IPS-20b (cell line): ENCODE measurements around the gene KLHL21.
"Not testable (repeated sequence)": the region's sequence is repeated elsewhere in the genome, so short reads cannot be mapped to it uniquely, and the experiment has no call there.

Source experiments
- H3K27ac ChIP-seq: one replicate; pipeline ENCODE4 v1.5.1; 2013; ENCODE audit warnings: low read length
- H3K27me3 ChIP-seq: 2 replicates; pipeline ENCODE4 v1.6.1; 2013; ENCODE audit warnings: mild to moderate bottlenecking, low read length, inconsistent platforms; ENCODE audit not compliant: insufficient read depth
- H3K36me3 ChIP-seq: 2 replicates; pipeline ENCODE4 v1.6.1; 2013; ENCODE audit warnings: low read depth, mild to moderate bottlenecking, inconsistent platforms, low read length, moderate library complexity; ENCODE audit not compliant: insufficient read depth
- H3K4me1 ChIP-seq: 2 replicates; pipeline ENCODE4 v1.6.1; 2013; ENCODE audit warnings: mild to moderate bottlenecking, control low read depth, inconsistent platforms, low read length, moderate library complexity; ENCODE audit not compliant: insufficient read depth
- H3K4me3 ChIP-seq: 2 replicates; pipeline ENCODE4 v1.5.1; 2013; ENCODE audit warnings: mild to moderate bottlenecking, low read length, inconsistent platforms
- H3K9ac ChIP-seq: 2 replicates; pipeline ENCODE4 v1.6.1; 2013; ENCODE audit warnings: low read depth, mild to moderate bottlenecking, inconsistent platforms, low read length, moderate library complexity
- H3K9me3 ChIP-seq: 2 replicates; pipeline ENCODE4 v1.6.1; 2013; ENCODE audit warnings: mild to moderate bottlenecking, low read depth, low read length, inconsistent platforms; ENCODE audit not compliant: insufficient read depth

The KLHL21 gene

DNA sequence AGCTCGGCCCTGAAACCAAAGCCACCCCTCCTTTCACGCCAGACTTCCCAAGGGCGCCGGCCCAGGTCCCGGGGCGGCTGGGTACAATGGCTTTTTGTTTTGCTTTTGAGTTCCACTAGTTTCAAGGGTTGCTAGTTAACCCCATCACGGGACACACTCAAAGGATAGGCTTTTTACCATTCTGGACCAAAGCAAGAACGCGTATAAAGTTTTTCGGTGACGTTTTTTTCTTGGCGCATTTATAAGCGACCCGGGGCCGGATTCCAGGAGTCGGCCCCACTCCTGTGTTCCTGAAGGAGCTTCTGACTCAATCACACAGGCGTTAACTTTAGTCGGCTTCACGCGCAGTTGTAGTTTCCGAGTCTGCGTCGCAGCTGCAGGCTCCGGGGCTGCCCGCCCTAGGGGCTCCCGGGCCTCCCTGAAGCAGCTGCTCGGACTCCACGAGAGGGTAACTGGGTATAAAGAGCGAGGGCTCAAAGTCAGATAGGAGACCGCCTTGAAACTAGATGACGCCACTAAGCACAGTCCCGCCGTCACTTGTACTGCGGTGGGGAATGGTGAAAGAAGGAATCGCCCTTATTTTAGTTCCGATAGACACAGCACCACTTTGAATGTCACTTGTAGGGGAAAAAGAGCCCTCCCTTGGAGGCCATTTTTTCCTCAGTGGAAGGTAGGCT, 707 bp upstream of the KLHL21 start:
- peaks cover 12% of the 10 kb centered on the region for H3K4me1 ChIP-seq
- peak overlapping the region; percentile 44 for H3K27ac ChIP-seq
- peaks cover 6% of the 10 kb centered on the region; the same call in 1 of the 2 replicates for H3K36me3 ChIP-seq

DNA sequence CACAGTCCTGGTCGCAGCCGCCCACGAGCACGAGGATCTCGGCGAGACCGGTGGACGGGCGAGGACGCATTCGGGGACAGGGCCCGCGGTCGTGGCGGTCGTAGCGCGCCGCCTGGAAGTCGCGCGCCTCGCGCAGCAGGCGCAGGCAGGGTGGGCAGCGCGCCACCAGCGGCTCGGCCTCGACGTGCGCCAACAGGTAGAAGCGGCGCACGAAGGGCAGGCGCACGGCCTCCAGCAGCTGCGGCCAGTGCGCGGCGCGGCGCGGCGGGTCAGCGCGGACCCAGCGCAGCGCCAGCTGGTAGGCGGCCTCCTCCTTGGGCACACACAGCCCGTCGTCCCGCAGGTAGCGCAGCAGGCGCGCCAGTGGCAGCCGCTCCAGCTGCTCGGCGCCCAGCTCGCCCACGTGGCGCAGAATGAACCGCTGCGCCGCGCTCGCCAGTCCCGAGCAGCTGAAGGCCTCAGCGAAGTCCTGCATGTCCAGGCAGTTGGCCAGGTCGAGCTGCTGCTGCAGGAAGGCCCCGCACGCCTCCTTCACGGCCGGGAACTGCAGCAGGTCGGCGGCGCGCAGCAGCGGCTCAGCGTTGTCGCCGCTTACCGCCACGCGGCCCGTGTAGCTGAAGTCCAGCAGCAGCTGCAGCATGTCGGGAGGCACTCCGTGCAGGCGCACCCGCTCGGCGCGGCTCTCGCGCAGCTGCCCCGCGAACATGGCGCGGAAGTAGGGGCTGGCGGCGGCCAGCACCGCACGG, 573 bp downstream of the KLHL21 start:
- Histone ChIP-seq H3K9me3 (no peaks in the 10 kb centered on the region), H3K4me3 (peak overlapping the region; percentile 93), H3K4me1 (peaks cover 12% of the 10 kb centered on the region), H3K9ac (peak overlapping the region; percentile 84), H3K27me3 (peaks cover 13% of the 10 kb centered on the region; the same call in 1 of the 2 replicates), H3K36me3 (peaks cover 18% of the 10 kb centered on the region), H3K27ac (no peak overlapping the region)

More for the DNA sequence above, 707 bp upstream of the KLHL21 start:
- Histone ChIP-seq H3K9ac (peak overlapping the region; percentile 79; the same call in 1 of the 2 replicates), H3K9me3 (no peaks in the 10 kb centered on the region), H3K27me3 (peaks cover 13% of the 10 kb centered on the region; the same call in 1 of the 2 replicates), H3K4me3 (peak overlapping the region; percentile 93)

DNA sequence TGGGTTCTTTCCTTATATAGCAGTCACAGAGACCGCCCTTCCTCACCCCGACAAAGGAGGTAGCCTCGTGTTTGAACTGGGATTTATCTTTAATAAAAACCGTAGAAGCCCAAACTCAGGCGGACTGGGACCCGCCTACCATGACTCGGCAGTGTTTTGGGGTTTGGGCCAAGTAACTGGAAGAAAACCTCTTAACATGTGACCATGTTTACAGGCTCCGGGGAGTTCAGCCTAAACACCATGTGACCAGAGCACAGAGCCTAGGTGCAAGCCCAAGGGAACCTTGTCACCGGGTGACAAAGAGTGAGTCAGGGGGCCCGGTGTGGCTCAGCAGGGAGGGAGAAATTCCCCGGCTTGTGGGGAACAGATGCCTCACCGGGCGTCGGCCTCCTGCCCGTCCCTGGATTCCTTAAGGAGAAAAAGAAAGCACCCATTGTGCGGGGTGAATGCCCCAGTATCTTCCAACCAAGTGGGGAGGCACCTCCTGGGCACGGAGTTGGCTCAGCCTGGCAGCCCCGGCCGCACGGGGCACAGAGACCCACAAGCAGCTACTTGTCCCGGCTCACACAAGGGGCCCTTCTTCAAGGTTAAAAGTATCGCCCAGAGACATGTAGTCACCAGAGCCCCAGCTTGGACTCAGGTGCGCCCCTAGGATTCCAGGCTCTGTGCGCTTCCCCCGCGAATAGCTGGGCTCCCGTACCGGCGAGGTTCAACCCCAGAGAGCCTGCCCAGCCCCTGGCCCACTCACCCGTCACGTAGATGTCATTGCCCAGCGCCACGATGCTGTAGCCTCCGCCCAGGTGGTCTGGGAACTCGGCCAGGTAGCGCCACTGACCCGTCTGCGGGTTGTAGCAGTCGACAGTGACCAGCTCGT, 1.4 kb downstream of the KLHL21 start:
- Histone ChIP-seq H3K9ac (peak overlapping the region; percentile 84), H3K36me3 (peaks cover 26% of the 10 kb centered on the region), H3K27me3 (peaks cover 13% of the 10 kb centered on the region; the same call in 1 of the 2 replicates), H3K9me3 (no peaks in the 10 kb centered on the region), H3K27ac (no peak overlapping the region), H3K4me1 (peaks cover 12% of the 10 kb centered on the region), H3K4me3 (peak overlapping the region; percentile 93)

DNA sequence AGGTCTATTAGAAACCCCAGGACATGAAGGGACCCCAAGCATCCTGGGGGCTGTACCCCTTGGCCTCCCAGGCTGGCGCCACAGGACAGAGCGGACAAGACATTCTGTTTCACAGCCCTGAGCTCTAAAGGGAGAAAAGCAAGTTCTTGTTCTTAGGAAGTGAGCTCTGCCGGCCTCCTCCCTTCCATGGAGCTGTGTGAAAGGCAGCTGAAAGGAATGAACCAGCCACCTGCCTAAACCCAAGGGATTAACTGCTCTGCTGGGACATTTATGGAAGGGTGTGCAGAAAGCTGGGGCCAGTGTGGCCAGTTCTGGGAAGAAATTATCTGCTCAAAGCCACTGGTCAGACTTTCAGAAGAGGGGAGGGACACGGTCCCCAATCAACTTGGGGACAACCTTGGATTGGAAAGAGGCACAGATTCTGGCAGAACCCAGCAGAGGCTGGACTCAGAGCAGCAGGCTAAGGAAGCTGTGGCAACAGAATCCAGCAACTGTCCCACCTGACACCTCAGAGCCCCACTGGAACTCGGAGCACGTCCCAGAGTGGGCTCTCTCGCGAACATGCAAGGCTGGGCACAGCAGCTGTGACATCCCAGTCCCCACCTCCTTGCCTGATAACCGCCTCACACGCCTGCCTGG, 2.1 kb downstream of the KLHL21 start:
- Histone ChIP-seq H3K9ac (peak overlapping the region; percentile 84), H3K27me3 (peaks cover 13% of the 10 kb centered on the region; the same call in 1 of the 2 replicates), H3K4me1 (peaks cover 12% of the 10 kb centered on the region), H3K9me3 (no peaks in the 10 kb centered on the region), H3K36me3 (peaks cover 34% of the 10 kb centered on the region), H3K4me3 (peak overlapping the region; percentile 93), H3K27ac (no peak overlapping the region)

DNA sequence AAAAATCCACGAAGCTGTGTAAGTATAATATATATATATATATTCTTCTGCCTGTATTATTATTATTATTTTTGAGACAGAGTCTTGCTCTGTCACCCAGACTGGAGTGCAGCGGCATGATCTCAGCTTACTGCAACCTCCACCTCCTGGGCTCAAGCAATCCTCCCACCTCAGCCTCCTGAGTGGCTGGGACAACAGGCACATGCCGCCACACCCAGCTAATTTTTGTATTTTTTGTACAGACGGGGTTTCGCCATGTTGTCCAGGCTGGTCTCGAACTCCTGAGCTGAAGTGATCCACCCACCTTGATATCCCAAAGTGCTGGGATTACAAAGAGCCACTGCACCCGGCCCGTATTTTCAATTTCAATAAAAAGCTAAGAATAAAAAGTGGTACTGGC, 2.7 kb downstream of the KLHL21 start:
- Histone ChIP-seq H3K36me3 (peaks cover 39% of the 10 kb centered on the region), H3K9ac (peak overlapping the region; percentile 84; the same call in 1 of the 2 replicates), H3K4me3 (peak overlapping the region; percentile 93), H3K4me1 (peaks cover 12% of the 10 kb centered on the region), H3K27me3 (peaks cover 13% of the 10 kb centered on the region; the same call in 1 of the 2 replicates)
- not testable (repeated sequence) for H3K27ac ChIP-seq, H3K9me3 ChIP-seq

DNA sequence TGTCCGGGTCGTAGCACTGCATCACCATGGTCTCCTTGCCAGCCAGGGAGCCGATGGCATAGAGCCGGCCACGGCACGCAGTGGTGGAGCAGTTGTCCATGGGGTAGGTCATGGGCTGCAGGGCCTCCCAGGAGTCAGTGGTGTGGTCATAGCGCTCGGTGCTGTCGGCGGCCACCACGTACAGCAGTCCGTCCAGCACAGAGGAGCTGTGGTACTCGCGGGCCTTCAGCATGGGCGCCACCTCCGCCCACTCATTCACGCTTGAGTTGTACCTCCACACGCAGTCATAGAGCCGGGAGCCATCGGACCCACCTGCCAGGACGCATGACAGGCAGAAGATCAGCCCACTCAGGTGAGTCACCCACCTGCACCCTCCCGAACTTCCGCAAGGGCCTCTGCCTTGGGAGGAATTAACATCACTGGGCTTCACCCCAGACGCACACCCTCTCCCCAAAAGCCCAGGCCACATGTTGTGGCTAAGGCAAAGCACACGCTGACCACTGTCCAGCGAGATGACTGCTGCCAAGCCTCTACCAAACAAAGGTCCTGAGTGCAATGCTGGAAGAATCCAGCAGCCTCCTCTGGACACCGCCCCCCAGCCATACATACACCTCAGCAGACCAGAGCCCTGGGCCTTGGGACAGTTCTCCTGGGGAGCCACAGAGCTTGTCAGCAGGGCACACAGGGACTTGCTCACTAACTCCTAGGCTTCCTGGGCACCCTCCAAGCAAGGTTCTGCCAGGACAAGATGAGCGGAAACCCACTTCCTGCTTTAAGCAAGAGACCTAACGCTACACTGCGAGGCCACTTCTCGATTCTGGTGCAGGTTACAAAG, 3.3 kb downstream of the KLHL21 start:
- H3K9ac ChIP-seq: no peak overlapping the region
- peaks cover 46% of the 10 kb centered on the region for H3K36me3 ChIP-seq
- H3K27me3 ChIP-seq: peaks cover 13% of the 10 kb centered on the region; the same call in 1 of the 2 replicates
- peaks cover 10% of the 10 kb centered on the region for H3K4me1 ChIP-seq
- 0 out of 2 replicates have a peak overlapping the region, but pooled peaks have one; percentile 35 for H3K4me3 ChIP-seq
- H3K27ac ChIP-seq: no peak overlapping the region
- H3K9me3 ChIP-seq: no peaks in the 10 kb centered on the region

DNA sequence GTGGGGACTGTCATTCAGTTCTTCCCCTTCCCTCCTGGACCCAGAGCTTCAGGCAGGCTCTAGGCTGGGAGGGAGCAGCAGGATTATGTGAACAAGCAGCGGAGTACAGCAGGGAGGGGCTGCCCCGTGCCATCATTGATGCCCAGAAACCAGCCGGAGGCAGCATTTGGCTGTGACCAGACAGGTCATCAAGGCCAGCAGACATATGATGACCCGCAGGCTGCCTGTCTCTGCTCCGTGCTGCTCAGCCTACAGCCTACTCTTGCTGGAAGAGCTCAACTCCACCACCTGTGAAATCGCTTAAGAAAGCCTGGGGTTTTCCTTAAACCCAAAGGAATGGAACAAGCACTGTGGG, 4.9 kb downstream of the KLHL21 start:
- H3K27ac ChIP-seq: no peak overlapping the region
- no peaks in the 10 kb centered on the region for H3K9me3 ChIP-seq
- H3K9ac ChIP-seq: no peak overlapping the region
- H3K27me3 ChIP-seq: peaks cover 13% of the 10 kb centered on the region; the same call in 1 of the 2 replicates
- peaks cover 62% of the 10 kb centered on the region for H3K36me3 ChIP-seq
- H3K4me1 ChIP-seq: peaks cover 2% of the 10 kb centered on the region
- no peak overlapping the region for H3K4me3 ChIP-seq

DNA sequence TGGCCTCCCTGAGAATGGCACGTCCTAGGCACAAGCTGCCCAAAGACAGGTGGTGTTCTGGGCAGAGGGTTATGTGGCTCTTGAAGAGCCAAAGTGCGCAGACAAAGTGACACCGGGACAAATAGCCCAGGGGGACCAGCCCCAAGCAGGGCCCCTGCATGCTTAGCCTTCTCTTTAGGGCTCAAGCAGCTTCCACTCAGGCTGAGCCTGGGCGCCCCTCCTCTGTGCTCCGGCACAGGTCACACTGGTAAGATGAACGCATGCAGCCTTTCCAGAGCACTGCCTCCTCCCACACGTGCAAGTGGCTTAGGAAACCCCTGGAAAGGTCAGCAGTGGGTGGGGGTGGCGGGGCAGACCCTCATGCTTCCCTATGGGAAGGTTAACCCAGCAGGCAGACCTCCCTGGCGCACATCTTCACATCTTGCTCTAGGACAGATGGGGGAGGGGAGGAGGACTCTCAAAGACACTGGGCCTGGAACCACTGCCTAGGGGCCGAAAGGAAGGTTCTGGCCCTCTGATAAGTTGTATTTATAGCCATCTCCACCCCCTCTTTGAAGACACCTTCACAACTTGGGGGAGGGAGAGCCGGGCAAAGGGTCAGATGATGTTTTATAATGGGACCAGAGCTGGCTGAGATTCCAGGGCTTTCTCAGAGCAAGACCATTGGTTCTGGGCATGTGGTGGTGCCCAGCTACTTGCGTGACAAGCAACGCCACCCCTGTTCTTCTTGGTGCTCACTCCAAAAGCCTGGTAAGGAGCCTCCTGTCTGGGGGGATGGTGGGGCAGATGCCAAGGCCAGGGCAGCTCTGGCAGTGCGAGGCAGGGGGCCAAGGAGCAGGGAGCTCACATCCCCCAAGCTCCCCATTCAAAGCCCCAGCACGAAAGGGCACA, 5.5 kb downstream of the KLHL21 start:
- H3K9me3 ChIP-seq: no peaks in the 10 kb centered on the region
- H3K9ac ChIP-seq: no peak overlapping the region
- H3K4me1 ChIP-seq: peaks cover 2% of the 10 kb centered on the region
- H3K36me3 ChIP-seq: peaks cover 68% of the 10 kb centered on the region
- no peak overlapping the region for H3K27ac ChIP-seq
- H3K4me3 ChIP-seq: no peak overlapping the region
- peaks cover 13% of the 10 kb centered on the region; the same call in 1 of the 2 replicates for H3K27me3 ChIP-seq

DNA sequence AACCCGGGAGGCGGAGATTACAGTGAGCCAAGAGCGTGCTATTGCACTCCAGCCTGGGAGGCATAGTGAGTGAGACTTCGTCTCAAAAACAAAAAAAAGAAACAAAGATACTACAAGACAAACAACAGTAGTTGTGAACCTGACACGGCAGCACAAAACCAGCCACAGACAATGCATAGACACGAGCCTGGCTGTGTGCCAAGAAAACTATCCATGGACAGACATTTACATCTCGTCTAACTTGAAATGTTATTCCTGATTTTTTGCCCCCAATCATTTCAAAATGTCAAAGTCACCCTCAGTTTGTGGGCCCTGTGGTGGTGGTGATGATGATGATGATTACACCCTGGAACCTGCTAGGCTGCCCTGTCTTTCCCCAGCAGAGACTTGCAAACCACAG, 6.3 kb downstream of the KLHL21 start:
- Histone ChIP-seq H3K4me3 (no peak overlapping the region), H3K9me3 (no peaks in the 10 kb centered on the region), H3K9ac (no peak overlapping the region), H3K36me3 (peaks cover 76% of the 10 kb centered on the region), H3K4me1 (peaks cover 2% of the 10 kb centered on the region), H3K27me3 (peaks cover 5% of the 10 kb centered on the region; the same call in 1 of the 2 replicates), H3K27ac (no peak overlapping the region)
